Right atrium auricular region (tissue), 2 donors: ENCODE results near the gene MYH11. TPM values are rescaled to one million over a fixed set of nuclear protein-coding genes. Genes with fewer than 3 reads are reported as not detected.

Experiments used
- DNase-seq: peaks from one replicate; pipeline ENCODE4 v3.0.0-alpha.2; 2019; ENCODE audit warnings: low spot score
- H3K27ac ChIP-seq, 2 donors: fragments of 200-600 bp; sonication (generic); 1 replicate in 1 of 2; 2 replicates in 1 of 2; pipeline ENCODE4 v1.5.1; 2016 to 2019
- H3K27me3 ChIP-seq, 2 donors: fragments of 200-600 bp; sonication (generic); one replicate each; pipeline versions ENCODE4 v1.5.1 to v1.6.0; 2017 to 2019
- H3K36me3 ChIP-seq: fragments of 200-600 bp; sonication (generic); one replicate; pipeline ENCODE4 v1.5.1; 2016
- H3K4me1 ChIP-seq, 2 donors: fragments of 200-600 bp; sonication (generic); one replicate each; pipeline versions ENCODE4 v1.5.1 to v1.6.0; 2017 to 2019
- H3K4me3 ChIP-seq, 2 donors: fragments of 200-600 bp; sonication (generic); 1 replicate in 1 of 2; 2 replicates in 1 of 2; pipeline ENCODE4 v1.5.1; 2017 to 2019; ENCODE audit warnings: mild to moderate bottlenecking in 1 of 2, moderate library complexity in 1 of 2
- H3K9me3 ChIP-seq, 2 donors: fragments of 200-600 bp; sonication (generic); one replicate each; pipeline ENCODE4 v1.5.1; 2019
- total RNA-seq, 2 donors: library from RNA; depleted of rRNA; stranded (reverse); fragments of >200 nt; gene quantifications; one replicate each; pipeline ENCODE4 v1.1.0, GENCODE V29; 2016
- TF ChIP-seq, protein P1 (sequence below), 2 donors: fragments of 200-600 bp; sonication (generic); IDR thresholded peaks; one replicate each; pipeline ENCODE4 v1.5.1; 2019; ENCODE audit warnings: antibody characterized with exemption in 2 of 2

The MYH11 gene
- total RNA-seq, 2 donors from 2014 or later: 60.8 to 89.0 TPM

DNA sequence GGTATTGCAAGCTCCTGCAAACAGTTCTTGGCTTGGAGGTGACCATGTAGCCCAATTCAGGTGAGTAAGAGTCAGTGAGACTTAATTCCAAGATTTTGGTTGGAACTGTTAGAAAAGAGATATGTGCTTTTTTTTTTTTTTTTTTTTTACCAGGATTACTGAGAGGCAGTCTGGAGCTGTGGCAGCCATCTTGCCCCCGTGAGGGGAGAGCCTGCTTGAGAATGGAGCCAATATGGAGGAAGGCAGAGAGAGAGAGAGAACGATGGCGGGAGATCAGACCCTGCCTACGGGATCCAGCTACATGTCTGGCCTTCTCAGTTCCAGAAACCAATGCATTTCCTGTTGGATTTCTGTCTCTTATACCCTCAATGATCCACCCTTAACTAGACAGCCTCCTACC is 97.8 kb downstream of the MYH11 start:
- Histone ChIP-seq H3K4me3 (no peak overlapping the region), H3K27ac (no peak overlapping the region), H3K9me3 (no peaks in the 10 kb centered on the region), H3K4me1 (no peaks in the 10 kb centered on the region), H3K36me3 (no peaks in the 10 kb centered on the region), H3K27me3 (no peaks in the 10 kb centered on the region)
- DNase-seq: no peak
- TF ChIP-seq, protein P1, sequence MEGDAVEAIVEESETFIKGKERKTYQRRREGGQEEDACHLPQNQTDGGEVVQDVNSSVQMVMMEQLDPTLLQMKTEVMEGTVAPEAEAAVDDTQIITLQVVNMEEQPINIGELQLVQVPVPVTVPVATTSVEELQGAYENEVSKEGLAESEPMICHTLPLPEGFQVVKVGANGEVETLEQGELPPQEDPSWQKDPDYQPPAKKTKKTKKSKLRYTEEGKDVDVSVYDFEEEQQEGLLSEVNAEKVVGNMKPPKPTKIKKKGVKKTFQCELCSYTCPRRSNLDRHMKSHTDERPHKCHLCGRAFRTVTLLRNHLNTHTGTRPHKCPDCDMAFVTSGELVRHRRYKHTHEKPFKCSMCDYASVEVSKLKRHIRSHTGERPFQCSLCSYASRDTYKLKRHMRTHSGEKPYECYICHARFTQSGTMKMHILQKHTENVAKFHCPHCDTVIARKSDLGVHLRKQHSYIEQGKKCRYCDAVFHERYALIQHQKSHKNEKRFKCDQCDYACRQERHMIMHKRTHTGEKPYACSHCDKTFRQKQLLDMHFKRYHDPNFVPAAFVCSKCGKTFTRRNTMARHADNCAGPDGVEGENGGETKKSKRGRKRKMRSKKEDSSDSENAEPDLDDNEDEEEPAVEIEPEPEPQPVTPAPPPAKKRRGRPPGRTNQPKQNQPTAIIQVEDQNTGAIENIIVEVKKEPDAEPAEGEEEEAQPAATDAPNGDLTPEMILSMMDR (IDR thresholded peaks at IDR 0.05): no peak

DNA sequence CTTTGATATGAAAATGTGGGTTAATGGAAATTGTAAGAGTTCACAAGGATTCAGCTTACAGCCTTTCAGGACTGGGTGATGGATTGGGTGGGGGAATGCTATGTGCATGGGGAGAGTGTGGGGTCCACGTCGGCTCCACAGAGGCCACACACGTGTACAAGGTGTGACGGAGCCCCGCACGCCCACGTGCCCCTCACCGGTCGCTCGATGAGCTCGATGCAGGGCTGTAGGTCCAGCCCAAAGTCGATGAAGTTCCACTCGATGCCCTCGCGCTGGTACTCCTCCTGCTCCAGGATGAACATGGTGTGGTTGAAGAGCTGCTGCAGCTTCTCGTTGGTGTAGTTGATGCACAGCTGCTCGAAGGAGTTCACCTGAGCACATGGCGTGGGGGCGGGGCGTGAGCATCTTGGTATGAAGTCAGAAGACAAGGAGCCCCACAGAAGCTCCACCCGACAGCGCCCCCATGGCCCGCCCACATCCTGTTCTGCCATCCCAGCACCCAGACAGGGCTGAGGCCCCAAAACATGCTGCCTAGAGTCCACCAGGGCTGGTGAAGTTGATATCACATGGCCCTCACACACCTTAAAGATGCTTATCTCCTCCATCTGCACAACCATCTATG is 99.1 kb downstream of the MYH11 start:
- H3K27ac ChIP-seq: no peak overlapping the region
- no peaks in the 10 kb centered on the region for H3K27me3 ChIP-seq
- TF ChIP-seq, protein P1 (IDR thresholded peaks at IDR 0.05): no peak
- DNase-seq: no peak
- no peak overlapping the region for H3K4me3 ChIP-seq
- H3K36me3 ChIP-seq: no peaks in the 10 kb centered on the region
- H3K4me1 ChIP-seq: no peaks in the 10 kb centered on the region
- H3K9me3 ChIP-seq: no peaks in the 10 kb centered on the region

DNA sequence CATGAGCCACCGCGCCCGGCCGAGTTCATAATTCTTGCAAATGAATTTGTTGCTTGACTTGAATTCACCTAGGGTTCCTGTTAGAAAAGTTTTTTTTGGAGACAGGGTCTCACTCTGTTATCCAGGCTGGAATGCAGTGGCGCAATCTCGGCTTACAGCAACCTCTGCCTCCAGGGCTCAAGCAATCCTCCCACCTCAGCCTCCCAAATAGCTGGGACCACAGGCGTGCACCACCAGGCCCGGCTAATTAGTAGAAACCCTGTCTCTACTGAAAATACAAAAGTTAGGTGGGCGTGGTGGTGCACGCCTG is 99.8 kb downstream of the MYH11 start:
- no peak overlapping the region for H3K4me3 ChIP-seq
- H3K36me3 ChIP-seq: no peaks in the 10 kb centered on the region

DNA sequence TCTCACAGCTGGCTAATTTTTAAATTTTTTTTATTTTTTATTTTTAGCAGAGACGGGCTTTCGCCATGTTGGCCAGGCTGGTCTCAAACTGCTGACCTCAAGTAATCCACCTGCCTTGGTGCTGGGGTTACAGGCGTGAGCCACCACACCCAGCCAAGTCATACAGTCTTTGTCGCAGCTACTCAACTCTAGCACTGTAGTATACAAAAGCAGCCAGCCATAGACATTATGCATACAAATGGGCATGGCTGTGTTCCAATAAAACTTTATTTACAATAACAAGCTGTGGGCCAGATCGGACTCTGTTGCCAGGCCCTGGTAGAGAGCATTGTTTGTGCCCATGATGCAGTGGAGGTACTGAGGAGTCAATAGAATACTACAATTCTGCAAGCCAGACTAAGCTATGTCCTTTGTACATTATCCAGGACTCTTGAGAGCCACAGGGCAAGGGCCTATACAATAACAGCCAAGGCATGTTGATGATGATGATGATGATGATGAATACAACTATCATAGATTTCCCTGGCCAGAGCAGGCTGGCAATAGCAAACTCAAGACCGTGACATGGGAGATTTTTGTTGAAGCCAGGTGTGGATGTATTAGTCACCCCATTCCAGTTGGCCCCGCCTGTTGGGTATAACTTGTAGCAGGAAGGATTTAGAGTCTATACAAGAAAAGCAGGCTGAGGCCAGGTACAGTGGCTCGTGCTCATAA is 101.8 kb downstream of the MYH11 start:
- TF ChIP-seq, protein P1 (IDR thresholded peaks at IDR 0.05): no peak
- Histone ChIP-seq H3K27ac (no peak overlapping the region), H3K4me1 (no peaks in the 10 kb centered on the region), H3K9me3 (no peaks in the 10 kb centered on the region), H3K36me3 (no peaks in the 10 kb centered on the region), H3K27me3 (no peaks in the 10 kb centered on the region), H3K4me3 (no peak overlapping the region)
- DNase-seq: no peak

More for the DNA sequence above, 99.8 kb downstream of the MYH11 start:
- Histone ChIP-seq H3K4me1 (no peaks in the 10 kb centered on the region), H3K9me3 (no peaks in the 10 kb centered on the region), H3K27me3 (no peaks in the 10 kb centered on the region), H3K27ac (no peak overlapping the region)
- TF ChIP-seq, protein P1 (IDR thresholded peaks at IDR 0.05): no peak
- no peak for DNase-seq

DNA sequence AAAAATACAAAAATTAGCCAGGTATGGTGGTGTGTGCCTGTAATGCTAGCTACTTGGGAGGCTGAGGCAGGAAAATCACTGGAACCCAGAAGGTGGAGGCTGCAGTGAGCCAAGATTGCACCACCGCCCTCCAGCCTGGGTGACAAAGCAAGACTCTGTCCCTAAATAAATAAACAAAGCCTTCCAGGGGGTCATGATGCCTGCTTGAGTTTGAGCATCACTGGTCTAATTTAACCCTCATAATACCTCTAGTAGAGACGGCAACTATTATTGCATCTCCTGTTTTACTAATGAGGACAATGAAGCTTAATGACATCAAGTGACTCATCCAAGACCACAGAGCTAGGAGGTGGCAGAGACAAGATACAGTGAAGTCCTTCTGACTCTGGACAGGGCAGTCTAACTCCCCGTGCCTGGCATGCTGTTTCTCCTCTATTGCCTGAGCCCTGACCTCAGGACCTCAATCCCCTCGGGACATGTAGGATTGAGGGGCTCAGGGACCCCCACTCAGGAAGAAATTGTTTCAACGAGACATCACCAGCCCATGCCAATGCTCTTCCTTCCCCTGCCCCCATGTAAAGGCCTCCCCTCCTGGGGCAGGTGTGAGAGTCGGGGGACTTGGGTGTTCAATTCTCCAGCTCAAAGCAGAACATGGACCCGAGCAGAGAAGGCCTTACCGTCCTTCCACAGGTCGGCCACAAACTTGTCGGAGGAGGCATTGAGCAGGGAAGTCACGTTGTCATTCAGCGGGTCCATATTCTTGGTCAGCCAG is 103.9 kb downstream of the MYH11 start:
- H3K4me1 ChIP-seq: no peaks in the 10 kb centered on the region
- TF ChIP-seq, protein P1 (IDR thresholded peaks at IDR 0.05): no peak
- H3K27me3 ChIP-seq: no peaks in the 10 kb centered on the region
- H3K36me3 ChIP-seq: no peaks in the 10 kb centered on the region
- no peaks in the 10 kb centered on the region for H3K9me3 ChIP-seq
- DNase-seq: no peak
- no peak overlapping the region for H3K27ac ChIP-seq
- no peak overlapping the region for H3K4me3 ChIP-seq
